ENCODE results near the gene ANKRD13A.

ANKRD13A gene

GRCh38 chr12:109998904-109999648 is at the start of gene ANKRD13A:
ANKRD13A (plus strand) TSS chr12:109999430; CDS start chr12:109999689, 259 bp downstream.
- DNase-seq (ENCODE audit: extremely low spot score): peak; percentile 86
- ChIA-PET POLR2A (interaction anchor here (0.6 to 1.6 kb wide), 6 partner anchors 12 to 57 kb away, joined by 3 to 6 read pairs (median 3); no protein-coding TSS in a partner anchor), CTCF (no interaction called here)
- TF ChIP-seq ELF4 (IDR thresholded peaks at IDR 0.05) (peak; percentile 80), BHLHE40 (IDR thresholded peaks at IDR 0.05; ENCODE audit: borderline replicate concordance) (peak; percentile 97), FOXM1 (IDR thresholded peaks at IDR 0.05; ENCODE audit: borderline replicate concordance) (peak; percentile 93), L3MBTL2 (conservative IDR thresholded peaks at IDR 0.05) (peak; percentile 98), NFRKB (IDR thresholded peaks at IDR 0.05) (no peak), FOXA1 (IDR thresholded peaks at IDR 0.05) (no peak), ARNT (IDR thresholded peaks at IDR 0.05) (no peak), PKNOX1 (IDR thresholded peaks at IDR 0.05) (peak; percentile 52; the same call in 1 of the 2 replicates), SUZ12 (IDR thresholded peaks at IDR 0.05) (no peak)

DNA sequence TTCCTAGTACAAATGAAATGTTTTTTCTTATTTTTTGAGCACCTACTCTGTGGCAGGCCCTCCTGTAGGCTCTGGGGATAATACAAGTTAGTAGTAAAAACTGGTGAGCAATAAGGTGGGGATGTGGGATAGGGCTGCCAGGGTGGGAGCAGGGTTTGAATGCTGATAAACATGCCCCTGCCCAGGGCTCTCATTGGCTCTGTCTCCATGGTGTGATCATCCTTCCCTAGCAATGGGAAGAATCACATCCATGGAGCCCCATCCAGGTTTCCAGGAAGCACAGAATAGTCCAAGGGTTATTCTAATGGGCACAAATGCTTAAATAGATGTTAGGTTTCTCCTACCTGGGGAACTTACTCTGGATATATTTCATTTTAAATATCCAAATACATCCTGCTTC is 48.6 kb upstream of the ANKRD13A start:
- TF ChIP-seq PKNOX1 (IDR thresholded peaks at IDR 0.05) (no peak), FOXK2 (IDR thresholded peaks at IDR 0.05) (no peak), HDGF (IDR thresholded peaks at IDR 0.05; ENCODE audit: borderline replicate concordance) (no peak), SUZ12 (IDR thresholded peaks at IDR 0.05) (no peak), SP1 (IDR thresholded peaks at IDR 0.05) (no peak), ZNF384 (IDR thresholded peaks at IDR 0.05) (no peak), L3MBTL2 (conservative IDR thresholded peaks at IDR 0.05) (no peak), ELF4 (IDR thresholded peaks at IDR 0.05) (no peak), BHLHE40 (IDR thresholded peaks at IDR 0.05; ENCODE audit: borderline replicate concordance) (no peak), ARNT (IDR thresholded peaks at IDR 0.05) (no peak), LEF1 (IDR thresholded peaks at IDR 0.05; ENCODE audit: borderline replicate concordance) (no peak), FOXA1 (IDR thresholded peaks at IDR 0.05) (no peak), NFRKB (IDR thresholded peaks at IDR 0.05) (no peak), TARDBP (IDR thresholded peaks at IDR 0.05) (no peak)
- no peak for DNase-seq (ENCODE audit: extremely low spot score)
- POLR2A ChIA-PET: no interaction called here
- CTCF ChIA-PET: no interaction called here

- CTCF ChIA-PET: no interaction called here
- no peak for DNase-seq (ENCODE audit: extremely low spot score)
- POLR2A ChIA-PET: no interaction called here
- TF ChIP-seq FOXK2 (IDR thresholded peaks at IDR 0.05) (no peak), BHLHE40 (IDR thresholded peaks at IDR 0.05; ENCODE audit: borderline replicate concordance) (no peak), SP1 (IDR thresholded peaks at IDR 0.05) (no peak), NFRKB (IDR thresholded peaks at IDR 0.05) (no peak), SUZ12 (IDR thresholded peaks at IDR 0.05) (no peak), FOXM1 (IDR thresholded peaks at IDR 0.05; ENCODE audit: borderline replicate concordance) (no peak), HDGF (IDR thresholded peaks at IDR 0.05; ENCODE audit: borderline replicate concordance) (no peak)
These were observed 48.1 kb upstream of the ANKRD13A start for GRCh38 chr12:109951136-109951535.

DNA sequence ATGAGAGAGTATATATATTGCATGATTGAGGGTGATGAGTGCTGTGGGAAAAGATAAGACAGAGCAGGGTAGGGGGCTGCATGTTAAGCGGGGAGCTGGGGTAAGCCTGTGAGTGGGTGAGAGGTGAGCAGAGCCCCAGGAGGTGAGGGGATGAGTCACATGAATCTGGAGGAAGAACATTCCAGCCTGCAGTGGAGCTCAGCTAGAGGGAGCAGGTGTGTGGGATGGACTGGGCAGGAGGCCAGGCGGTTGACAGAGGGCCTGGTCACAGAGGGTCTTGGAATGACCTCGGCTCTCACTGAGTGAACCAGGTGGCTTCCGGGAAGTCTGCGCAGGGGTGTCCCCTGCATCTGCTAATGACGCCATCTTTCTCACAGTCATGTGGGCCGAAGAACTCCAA is 47.5 kb upstream of the ANKRD13A start:
- POLR2A ChIA-PET: no interaction called here
- DNase-seq (ENCODE audit: extremely low spot score): no peak
- no peak for TF ChIP-seq L3MBTL2 (conservative IDR thresholded peaks at IDR 0.05)
- no peak for TF ChIP-seq PKNOX1 (IDR thresholded peaks at IDR 0.05)
- TF ChIP-seq BHLHE40 (IDR thresholded peaks at IDR 0.05; ENCODE audit: borderline replicate concordance): no peak
- no peak for TF ChIP-seq TARDBP (IDR thresholded peaks at IDR 0.05)
- TF ChIP-seq NFRKB (IDR thresholded peaks at IDR 0.05): no peak
- TF ChIP-seq HDGF (IDR thresholded peaks at IDR 0.05; ENCODE audit: borderline replicate concordance): no peak
- TF ChIP-seq SUZ12 (IDR thresholded peaks at IDR 0.05): no peak
- TF ChIP-seq ELF4 (IDR thresholded peaks at IDR 0.05): no peak
- TF ChIP-seq ARNT (IDR thresholded peaks at IDR 0.05): no peak
- TF ChIP-seq FOXA1 (IDR thresholded peaks at IDR 0.05): no peak
- no peak for TF ChIP-seq ZNF384 (IDR thresholded peaks at IDR 0.05)
- TF ChIP-seq FOXM1 (IDR thresholded peaks at IDR 0.05; ENCODE audit: borderline replicate concordance): no peak
- TF ChIP-seq CTBP1 (IDR thresholded peaks at IDR 0.05; ENCODE audit: borderline replicate concordance): no peak
- TF ChIP-seq LEF1 (IDR thresholded peaks at IDR 0.05; ENCODE audit: borderline replicate concordance): no peak
- TF ChIP-seq FOXK2 (IDR thresholded peaks at IDR 0.05): no peak
- CTCF ChIA-PET: interaction anchor here (0.5 kb wide), 1 partner anchor 10 kb away, joined by 3 read pairs; no protein-coding TSS in a partner anchor

DNA sequence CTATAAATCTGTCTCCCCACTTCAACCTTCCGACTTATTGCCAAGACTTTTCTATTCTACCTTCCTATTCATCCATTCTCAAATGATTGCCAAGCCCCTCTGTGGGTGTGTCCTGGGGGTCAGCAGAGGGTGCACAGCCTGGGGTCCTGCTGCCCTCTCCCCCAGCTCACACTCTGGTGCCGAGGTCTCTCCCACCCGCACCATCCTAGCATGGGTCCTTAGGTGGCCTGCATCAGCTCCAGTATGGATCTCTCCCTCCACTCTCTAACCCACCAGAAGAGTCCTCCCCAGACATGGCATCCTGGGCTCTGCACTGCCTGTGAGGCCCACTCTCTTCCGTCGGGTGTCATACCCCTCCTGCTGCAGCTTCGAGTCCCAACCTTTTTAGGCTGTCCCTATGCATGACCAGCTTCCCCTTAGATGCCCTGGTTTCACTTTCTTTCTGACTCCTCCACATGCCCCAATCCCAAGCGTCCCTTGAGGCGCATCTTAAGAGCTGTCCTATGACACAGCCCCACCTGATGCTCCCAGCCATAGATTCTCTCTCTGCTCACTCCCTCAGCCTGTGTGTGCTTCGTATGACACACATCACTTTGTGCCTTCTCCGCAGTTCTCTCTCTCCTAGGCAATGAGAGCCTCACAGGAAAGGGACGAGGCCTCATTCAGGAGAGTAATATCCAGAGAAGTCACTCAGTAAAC is 46.9 kb upstream of the ANKRD13A start:
- no peak for TF ChIP-seq L3MBTL2 (conservative IDR thresholded peaks at IDR 0.05)
- no peak for TF ChIP-seq NFRKB (IDR thresholded peaks at IDR 0.05)
- no peak for TF ChIP-seq ELF4 (IDR thresholded peaks at IDR 0.05)
- no peak for TF ChIP-seq SP1 (IDR thresholded peaks at IDR 0.05)
- DNase-seq (ENCODE audit: extremely low spot score): no peak
- CTCF ChIA-PET: interaction anchor here (0.5 kb wide), 1 partner anchor 11 kb away, joined by 3 read pairs; no protein-coding TSS in a partner anchor
- POLR2A ChIA-PET: no interaction called here

GRCh38 chr12:109952873-109953272 is 46.4 kb upstream of the ANKRD13A start:
- TF ChIP-seq ZNF384 (IDR thresholded peaks at IDR 0.05) (no peak), ARNT (IDR thresholded peaks at IDR 0.05) (no peak), LEF1 (IDR thresholded peaks at IDR 0.05; ENCODE audit: borderline replicate concordance) (no peak), SP1 (IDR thresholded peaks at IDR 0.05) (no peak), CTBP1 (IDR thresholded peaks at IDR 0.05; ENCODE audit: borderline replicate concordance) (no peak), FOXK2 (IDR thresholded peaks at IDR 0.05) (no peak), SUZ12 (IDR thresholded peaks at IDR 0.05) (no peak), FOXA1 (IDR thresholded peaks at IDR 0.05) (no peak), L3MBTL2 (conservative IDR thresholded peaks at IDR 0.05) (no peak), ELF4 (IDR thresholded peaks at IDR 0.05) (no peak), PKNOX1 (IDR thresholded peaks at IDR 0.05) (no peak), HDGF (IDR thresholded peaks at IDR 0.05; ENCODE audit: borderline replicate concordance) (no peak), NFRKB (IDR thresholded peaks at IDR 0.05) (no peak), BHLHE40 (IDR thresholded peaks at IDR 0.05; ENCODE audit: borderline replicate concordance) (no peak), FOXM1 (IDR thresholded peaks at IDR 0.05; ENCODE audit: borderline replicate concordance) (no peak), TARDBP (IDR thresholded peaks at IDR 0.05) (no peak)
- CTCF ChIA-PET: no interaction called here
- DNase-seq (ENCODE audit: extremely low spot score): no peak
- POLR2A ChIA-PET: no interaction called here

Data from HEK293T (cell line).